Endothelial cell (in vitro differentiated cells): ENCODE results near the gene ZNF618. TPM values are rescaled to one million over a fixed set of nuclear protein-coding genes. Genes with fewer than 3 reads are reported as not detected.

Experiments
- DNase-seq: peaks from one replicate; pipeline ENCODE4 v3.0.0; 2021; ENCODE audit warnings: low spot score
- H3K27ac Mint-ChIP-seq: one replicate; pipeline ENCODE4 v1.8.0; 2021; ENCODE audit warnings: mixed read lengths, inconsistent platforms; ENCODE audit not compliant: unreplicated experiment
- H3K27me3 Mint-ChIP-seq: one replicate; pipeline ENCODE4 v1.8.0; 2021; ENCODE audit warnings: mild to moderate bottlenecking, moderate library complexity, mixed read lengths, inconsistent platforms; ENCODE audit not compliant: unreplicated experiment
- H3K36me3 Mint-ChIP-seq: one replicate; pipeline ENCODE4 v1.8.0; 2021; ENCODE audit warnings: mild to moderate bottlenecking, low read depth, mixed read lengths, inconsistent platforms; ENCODE audit not compliant: unreplicated experiment
- H3K4me1 Mint-ChIP-seq: one replicate; pipeline ENCODE4 v1.8.0; 2021; ENCODE audit warnings: mild to moderate bottlenecking, mixed read lengths, inconsistent platforms; ENCODE audit not compliant: unreplicated experiment
- H3K4me3 Mint-ChIP-seq: one replicate; pipeline ENCODE4 v1.8.0; 2021; ENCODE audit warnings: mild to moderate bottlenecking, mixed read lengths, inconsistent platforms; ENCODE audit not compliant: unreplicated experiment
- H3K9me3 Mint-ChIP-seq: one replicate; pipeline ENCODE4 v1.8.0; 2021; ENCODE audit warnings: mixed read lengths, inconsistent platforms; ENCODE audit not compliant: unreplicated experiment
- CTCF ChIP-seq: fragments of 200-600 bp; sonication (generic); IDR thresholded peaks from one replicate; pipeline ENCODE4 v1.5.0; 2021; ENCODE audit warnings: antibody characterized with exemption; ENCODE audit not compliant: unreplicated experiment
- total RNA-seq: library from RNA; stranded (reverse); fragmentation: NEBNext Ultra II Directional; extraction: Animal tissue kit (Norgen Biotek cat#: 25700); gene quantifications from one replicate; pipeline ENCODE4 v1.2.1, GENCODE V29; 2021; ENCODE audit not compliant: unreplicated experiment

The ZNF618 gene
- total RNA-seq, 1 donor from 2014 or later, result 35.0 TPM

- no peak overlapping the region for H3K4me3 Mint-ChIP-seq
- H3K4me1 Mint-ChIP-seq, result no peaks in the 10 kb centered on the region
- no peak overlapping the region for H3K27ac Mint-ChIP-seq
- H3K27me3 Mint-ChIP-seq, result no peaks in the 10 kb centered on the region
- DNase-seq, result no peak
- no peak for TF ChIP-seq CTCF
- peaks cover 4% of the 10 kb centered on the region for H3K36me3 Mint-ChIP-seq
- H3K9me3 Mint-ChIP-seq, result no peaks in the 10 kb centered on the region
Observed at GRCh38 chr9:113920872-113921271, 44.8 kb downstream of the ZNF618 start.

- Mint-ChIP-seq H3K27ac (no peak overlapping the region), H3K4me1 (no peaks in the 10 kb centered on the region), H3K27me3 (no peaks in the 10 kb centered on the region), H3K9me3 (no peaks in the 10 kb centered on the region), H3K36me3 (peaks cover 4% of the 10 kb centered on the region), H3K4me3 (no peak overlapping the region)
- no peak for TF ChIP-seq CTCF
- no peak for DNase-seq
Observed at GRCh38 chr9:113921396-113921925, 45.4 kb downstream of the ZNF618 start.

- H3K36me3 Mint-ChIP-seq, result peaks cover 4% of the 10 kb centered on the region
- H3K4me3 Mint-ChIP-seq, result no peak overlapping the region
- H3K9me3 Mint-ChIP-seq, result no peaks in the 10 kb centered on the region
- TF ChIP-seq CTCF, result no peak
- H3K4me1 Mint-ChIP-seq, result no peaks in the 10 kb centered on the region
- no peak overlapping the region for H3K27ac Mint-ChIP-seq
- no peak for DNase-seq
- H3K27me3 Mint-ChIP-seq, result no peaks in the 10 kb centered on the region
Observed at GRCh38 chr9:113922160-113922559, 46.1 kb downstream of the ZNF618 start.

GRCh38 chr9:113926211-113926610 is 50.1 kb downstream of the ZNF618 start:
- Mint-ChIP-seq H3K27ac (no peak overlapping the region), H3K27me3 (no peaks in the 10 kb centered on the region), H3K36me3 (peaks cover 4% of the 10 kb centered on the region), H3K4me3 (no peak overlapping the region), H3K9me3 (no peaks in the 10 kb centered on the region), H3K4me1 (no peaks in the 10 kb centered on the region)
- no peak for DNase-seq
- no peak for TF ChIP-seq CTCF

DNA sequence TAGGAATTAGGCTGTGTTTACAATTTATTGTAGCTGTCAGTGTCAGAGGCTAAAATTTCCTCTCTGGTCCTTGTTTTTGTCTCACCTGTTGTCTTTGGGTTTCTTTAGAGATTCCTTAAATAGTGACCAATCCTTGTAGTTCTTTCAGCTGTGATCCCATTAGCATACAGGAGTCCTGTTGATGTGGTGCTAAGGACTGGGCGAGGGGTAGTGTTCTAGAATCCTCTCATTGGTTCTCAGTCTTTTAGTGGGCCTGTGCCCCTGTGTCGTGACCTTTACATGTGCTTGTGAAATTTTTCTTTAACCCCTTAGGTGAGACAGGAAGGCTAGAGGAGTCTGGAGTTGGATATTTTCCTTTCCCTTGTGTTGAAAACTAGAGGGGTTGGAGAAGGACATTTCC is 51.2 kb downstream of the ZNF618 start:
- H3K4me3 Mint-ChIP-seq, result no peak overlapping the region
- no peak for TF ChIP-seq CTCF
- no peaks in the 10 kb centered on the region for H3K36me3 Mint-ChIP-seq
- H3K27ac Mint-ChIP-seq, result no peak overlapping the region
- H3K9me3 Mint-ChIP-seq, result no peaks in the 10 kb centered on the region
- no peaks in the 10 kb centered on the region for H3K27me3 Mint-ChIP-seq
- no peak for DNase-seq
- H3K4me1 Mint-ChIP-seq, result no peaks in the 10 kb centered on the region
